Measurements from ENCODE around the gene GPR171. TPM values are rescaled to one million over a fixed set of nuclear protein-coding genes. Genes with fewer than 3 reads are reported as not detected.

GPR171 gene
- polyA plus RNA-seq, 1 experiment, result not detected

- Histone ChIP-seq H3K4me3 (ENCODE audit: low read depth, low read length) (no peak overlapping the region), H3K27me3 (ENCODE audit: control insufficient read depth, insufficient read depth, low read length) (no peaks in the 10 kb centered on the region), H3K9me3 (ENCODE audit: control insufficient read depth, insufficient read depth, low read length) (no peaks in the 10 kb centered on the region), H3K27ac (ENCODE audit: low read depth, low read length) (no peak overlapping the region)
- TF ChIP-seq CTCF (IDR thresholded peaks at IDR 0.05; ENCODE audit: low read depth, low read length), result no peak
- POLR2A ChIA-PET, result no interaction called here
- DNase-seq (ENCODE audit: low read depth, low spot score), result no peak
- CTCF ChIA-PET, result interaction anchor here (0.8 to 2.4 kb wide), 15 partner anchors 9 to 148 kb away, joined by 3 to 23 read pairs (median 6); no protein-coding TSS in a partner anchor
Measured at GRCh38 chr3:151155409-151156128, 47.4 kb downstream of the GPR171 start.

GRCh38 chr3:151154566-151154965 lies 48.5 kb downstream of the GPR171 start:
- Histone ChIP-seq H3K27ac (ENCODE audit: low read depth, low read length) (no peak overlapping the region), H3K9me3 (ENCODE audit: control insufficient read depth, insufficient read depth, low read length) (no peaks in the 10 kb centered on the region), H3K4me3 (ENCODE audit: low read depth, low read length) (no peak overlapping the region), H3K27me3 (ENCODE audit: control insufficient read depth, insufficient read depth, low read length) (no peaks in the 10 kb centered on the region)
- no peak for TF ChIP-seq CTCF (IDR thresholded peaks at IDR 0.05; ENCODE audit: low read depth, low read length)
- DNase-seq (ENCODE audit: low read depth, low spot score), result no peak
- POLR2A ChIA-PET, result no interaction called here
- CTCF ChIA-PET, result interaction anchor here (0.7 to 1.2 kb wide), 3 partner anchors 9 to 128 kb away, joined by 4 read pairs; no protein-coding TSS in a partner anchor

- H3K9me3 ChIP-seq (ENCODE audit: control insufficient read depth, insufficient read depth, low read length), result no peaks in the 10 kb centered on the region
- no peaks in the 10 kb centered on the region for H3K27me3 ChIP-seq (ENCODE audit: control insufficient read depth, insufficient read depth, low read length)
- DNase-seq (ENCODE audit: low read depth, low spot score), result no peak
- ChIA-PET CTCF (interaction anchor here (0.5 to 1.0 kb wide), 2 partner anchors 11 to 144 kb away, joined by 3 to 4 read pairs; no protein-coding TSS in a partner anchor), POLR2A (no interaction called here)
- no peak overlapping the region for H3K27ac ChIP-seq (ENCODE audit: low read depth, low read length)
- no peak for TF ChIP-seq CTCF (IDR thresholded peaks at IDR 0.05; ENCODE audit: low read depth, low read length)
- H3K4me3 ChIP-seq (ENCODE audit: low read depth, low read length), result no peak overlapping the region
Measured at GRCh38 chr3:151152455-151153079, 50.4 kb downstream of the GPR171 start.

Small RNA genes lying within 50 kb of the gene (small RNA-seq; reads per million reads assigned to genes)
- not detected for gene RNA5SP145 (ENCODE audit: insufficient read length, low read depth)

Other genes starting within 250 kb of the GPR171 start
- gene CLRN1, start 230.5 kb downstream of the GPR171 start, polyA plus RNA-seq (2011; rRNA removed), result not detected in 2 replicates
- 0.17 and 0.26 TPM in 2 replicates for gene MED12L, start 117.6 kb downstream of the GPR171 start, polyA plus RNA-seq (2011; rRNA removed)
- gene P2RY14, start 75.3 kb upstream of the GPR171 start, polyA plus RNA-seq (2011; rRNA removed), result not detected in 2 replicates
- not detected in 2 replicates for gene GPR87, start 113.6 kb upstream of the GPR171 start, polyA plus RNA-seq (2011; rRNA removed)
- gene P2RY13, start 126.3 kb upstream of the GPR171 start, polyA plus RNA-seq (2011; rRNA removed), result not detected in 2 replicates
- gene P2RY12, start 181.5 kb upstream of the GPR171 start, polyA plus RNA-seq (2011; rRNA removed), result not detected in 2 replicates

All from AG04450 (cell line).